LNCaP clone FGC (cell line): ENCODE results near the gene SNCAIP.

Source experiments
- DNase-seq: peaks from one replicate; pipeline ENCODE4 v3.0.0-alpha.2; 2011; ENCODE audit warnings: low read depth
- H3K4me3 ChIP-seq: 2 replicates; pipeline ENCODE4 v1.5.1; 2011; ENCODE audit warnings: mild to moderate bottlenecking, low read depth, low read length, control low read depth
- CTCF ChIP-seq: IDR thresholded peaks from 2 replicates; pipeline ENCODE4 v1.5.1; 2012; ENCODE audit warnings: mild to moderate bottlenecking; ENCODE audit not compliant: control insufficient read depth, insufficient read depth; ENCODE audit errors: extremely low read depth

The SNCAIP gene

GRCh38 chr5:122286541-122286940, 25.5 kb upstream of the SNCAIP start:
- TF ChIP-seq CTCF: no peak
- no peak for DNase-seq
- no peak overlapping the region for H3K4me3 ChIP-seq

GRCh38 chr5:122287101-122287500, 24.9 kb upstream of the SNCAIP start:
- DNase-seq: no peak
- TF ChIP-seq CTCF: no peak
- H3K4me3 ChIP-seq: no peak overlapping the region

- no peak for TF ChIP-seq CTCF
- no peak overlapping the region for H3K4me3 ChIP-seq
- DNase-seq: no peak
These were observed 20.8 kb upstream of the SNCAIP start for GRCh38 chr5:122291000-122291901.

- no peak for TF ChIP-seq CTCF
- no peak for DNase-seq
- H3K4me3 ChIP-seq: no peak overlapping the region
These were observed 19.7 kb upstream of the SNCAIP start for GRCh38 chr5:122292332-122292731.

- H3K4me3 ChIP-seq: no peak overlapping the region
- peak; percentile 5; the same call in 1 of the 2 replicates for TF ChIP-seq CTCF
- no peak for DNase-seq
These were observed 16.9 kb upstream of the SNCAIP start for GRCh38 chr5:122295138-122295537.

GRCh38 chr5:122296871-122297270, 15.2 kb upstream of the SNCAIP start:
- TF ChIP-seq CTCF: no peak
- no peak overlapping the region for H3K4me3 ChIP-seq
- DNase-seq: no peak
